ENCODE measurements around the gene CPNE6.

The CPNE6 gene

DNA sequence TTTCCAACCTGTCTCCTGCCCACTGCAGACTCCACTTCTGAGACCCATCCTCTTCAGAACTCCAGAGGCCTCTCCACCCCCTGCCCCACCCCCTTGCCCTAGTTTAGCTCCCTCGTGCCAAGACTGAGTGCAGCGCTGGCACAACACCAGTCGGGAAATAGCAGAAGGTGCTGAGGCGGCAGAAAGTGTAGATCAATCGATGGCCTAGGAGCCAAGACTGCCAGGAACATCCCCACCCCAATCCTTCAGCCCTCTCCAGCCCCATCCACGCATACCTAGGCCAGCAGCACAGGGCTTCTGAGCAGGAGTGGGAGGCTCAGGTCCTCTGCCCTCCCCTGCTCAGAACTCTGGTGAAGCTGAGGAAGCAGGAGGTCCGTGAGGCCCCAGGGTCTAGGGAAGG lies 1.1 kb downstream of the CPNE6 start:
- no peak overlapping the region for H3K4me3 Mint-ChIP-seq
- H3K36me3 Mint-ChIP-seq = no peaks in the 10 kb centered on the region
- H3K27me3 Mint-ChIP-seq = peaks cover 4% of the 10 kb centered on the region
- H3K4me1 Mint-ChIP-seq (ENCODE audit: low read depth) = peaks cover 8% of the 10 kb centered on the region
- no peaks in the 10 kb centered on the region for H3K9me3 Mint-ChIP-seq (ENCODE audit: low read depth)
- H3K27ac Mint-ChIP-seq = no peak overlapping the region

DNA sequence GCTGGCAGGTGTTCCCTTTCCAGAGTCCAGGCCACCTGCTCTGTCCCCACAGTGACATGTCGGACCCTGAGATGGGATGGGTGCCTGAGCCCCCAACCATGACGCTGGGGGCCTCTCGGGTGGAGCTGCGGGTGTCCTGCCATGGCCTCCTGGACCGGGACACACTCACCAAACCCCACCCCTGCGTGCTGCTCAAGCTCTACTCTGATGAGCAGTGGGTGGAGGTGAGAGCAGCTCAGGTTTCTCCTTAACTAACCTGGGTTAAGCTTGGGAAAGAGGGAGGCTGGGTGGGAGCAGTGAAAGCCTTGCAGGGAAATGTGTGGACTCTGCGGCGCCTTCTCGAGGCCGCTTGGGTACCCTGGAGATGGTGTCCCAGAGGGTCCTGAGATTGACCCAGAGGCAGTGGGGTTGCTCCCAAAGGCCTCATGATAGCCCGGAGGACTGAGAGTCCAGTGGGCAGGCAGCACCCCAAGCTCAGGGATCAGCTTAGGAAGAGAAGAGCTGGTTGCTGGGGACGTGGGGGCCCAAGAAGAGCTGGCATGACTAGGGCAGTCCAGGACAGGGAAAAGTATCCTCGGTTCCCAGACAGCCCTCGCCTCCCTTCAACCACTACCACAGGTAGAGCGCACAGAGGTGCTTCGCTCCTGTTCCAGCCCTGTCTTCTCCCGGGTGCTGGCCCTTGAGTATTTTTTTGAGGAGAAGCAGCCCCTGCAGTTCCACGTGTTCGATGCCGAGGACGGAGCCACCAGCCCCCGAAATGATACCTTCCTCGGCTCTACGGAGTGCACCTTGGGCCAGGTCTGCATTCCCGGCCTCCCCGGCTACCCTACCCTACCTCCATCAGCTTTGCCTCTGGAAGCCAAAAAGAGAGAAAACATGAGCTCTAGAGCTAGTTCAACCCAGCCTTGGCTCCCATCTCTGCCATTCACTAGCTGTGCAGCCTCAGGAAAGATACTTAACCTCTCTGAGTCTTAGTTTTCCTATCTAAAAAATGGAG lies 1.8 kb downstream of the CPNE6 start:
- H3K9me3 Mint-ChIP-seq (ENCODE audit: low read depth) = no peaks in the 10 kb centered on the region
- H3K27ac Mint-ChIP-seq = no peak overlapping the region
- peaks cover 4% of the 10 kb centered on the region for H3K27me3 Mint-ChIP-seq
- no peak overlapping the region for H3K4me3 Mint-ChIP-seq
- H3K36me3 Mint-ChIP-seq = no peaks in the 10 kb centered on the region
- peaks cover 8% of the 10 kb centered on the region for H3K4me1 Mint-ChIP-seq (ENCODE audit: low read depth)

DNA sequence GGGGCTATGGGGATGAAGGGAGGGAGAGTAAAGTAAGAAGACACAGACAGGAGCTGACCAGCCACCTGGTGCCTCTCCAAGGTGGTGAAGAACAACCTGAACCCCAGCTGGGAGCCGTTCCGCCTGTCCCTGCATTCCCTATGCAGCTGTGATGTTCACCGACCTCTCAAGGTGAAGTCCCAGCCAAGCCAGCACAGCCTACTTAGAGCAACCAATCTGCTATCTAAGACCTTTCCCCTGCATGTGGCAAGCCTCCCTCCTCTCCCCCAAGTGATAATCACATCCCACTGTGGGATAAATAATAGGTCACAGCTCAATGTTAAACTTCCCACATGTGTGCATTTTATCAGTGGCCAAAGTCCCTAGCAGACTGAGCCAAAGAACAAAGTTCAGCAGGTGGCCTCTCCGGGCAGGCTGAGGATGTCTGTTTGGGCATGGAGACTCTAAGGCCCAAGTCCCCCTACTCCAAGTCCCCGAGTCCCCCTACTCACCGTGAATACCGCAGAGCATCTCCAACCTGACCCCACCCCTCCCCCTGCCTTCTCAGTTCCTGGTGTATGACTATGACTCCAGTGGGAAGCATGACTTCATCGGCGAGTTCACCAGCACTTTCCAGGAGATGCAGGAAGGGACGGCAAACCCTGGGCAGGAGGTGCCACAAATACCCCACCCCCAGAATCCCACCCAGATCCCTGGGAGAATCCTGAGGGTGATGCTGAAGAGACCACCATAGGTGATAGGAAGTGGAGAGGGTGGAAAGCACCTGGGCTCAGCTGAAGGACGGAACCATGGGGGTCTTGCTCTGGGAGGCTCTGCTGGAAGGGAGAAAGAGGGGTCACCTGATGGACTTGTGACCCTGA lies 3.5 kb downstream of the CPNE6 start:
- Mint-ChIP-seq H3K36me3 (no peaks in the 10 kb centered on the region), H3K27ac (no peak overlapping the region), H3K9me3 (ENCODE audit: low read depth) (no peaks in the 10 kb centered on the region), H3K27me3 (peaks cover 4% of the 10 kb centered on the region), H3K4me1 (ENCODE audit: low read depth) (peaks cover 11% of the 10 kb centered on the region), H3K4me3 (no peak overlapping the region)

DNA sequence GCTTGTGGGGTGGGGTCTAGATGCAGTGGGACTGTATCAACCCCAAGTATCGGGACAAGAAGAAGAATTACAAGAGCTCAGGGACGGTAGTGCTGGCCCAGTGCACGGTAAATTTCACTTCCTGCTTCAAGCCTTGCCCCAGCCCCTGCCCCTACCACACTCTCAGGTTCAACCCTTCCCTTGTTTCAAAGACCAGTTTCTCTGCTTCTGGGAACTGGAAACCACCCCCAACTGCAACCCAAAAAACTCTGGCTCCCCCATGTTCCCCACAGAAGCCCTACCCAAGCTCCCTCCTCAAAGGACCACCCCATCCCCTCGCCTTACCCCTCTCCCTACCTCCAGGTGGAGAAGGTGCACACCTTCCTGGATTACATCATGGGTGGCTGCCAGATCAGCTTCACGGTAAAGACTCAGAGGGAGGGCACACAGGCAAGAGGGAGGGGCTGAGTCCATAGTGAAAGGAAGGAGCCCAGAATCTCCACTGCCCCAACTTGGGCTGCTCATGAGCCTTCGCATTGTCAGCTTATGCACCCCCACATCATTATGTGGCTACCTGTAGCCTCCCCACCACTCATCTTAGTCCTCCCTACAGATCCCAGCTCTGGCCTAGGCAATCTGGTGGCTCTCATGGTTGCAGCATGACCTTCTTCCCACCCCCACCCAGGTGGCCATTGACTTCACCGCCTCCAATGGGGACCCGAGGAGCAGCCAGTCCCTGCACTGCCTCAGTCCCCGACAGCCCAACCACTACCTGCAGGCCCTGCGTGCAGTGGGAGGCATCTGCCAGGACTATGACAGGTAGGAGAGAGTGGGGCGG lies 4.3 kb downstream of the CPNE6 start:
- Mint-ChIP-seq H3K27ac (no peak overlapping the region), H3K4me3 (no peak overlapping the region), H3K9me3 (ENCODE audit: low read depth) (no peaks in the 10 kb centered on the region), H3K27me3 (peaks cover 4% of the 10 kb centered on the region), H3K4me1 (ENCODE audit: low read depth) (peaks cover 17% of the 10 kb centered on the region), H3K36me3 (no peaks in the 10 kb centered on the region)

DNA sequence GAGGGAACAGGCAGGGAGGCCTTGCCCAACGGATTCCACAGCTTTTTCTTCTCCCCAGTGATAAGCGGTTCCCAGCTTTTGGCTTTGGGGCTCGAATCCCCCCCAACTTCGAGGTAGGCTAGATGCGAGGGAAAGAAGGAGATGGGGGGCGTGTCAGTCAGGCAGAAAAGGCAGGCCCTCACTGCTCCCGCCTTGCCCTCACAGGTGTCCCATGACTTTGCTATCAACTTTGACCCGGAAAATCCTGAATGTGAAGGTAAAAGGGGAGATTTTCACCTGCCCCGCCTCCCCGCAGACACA lies 4.9 kb downstream of the CPNE6 start:
- Mint-ChIP-seq H3K36me3 (no peaks in the 10 kb centered on the region), H3K4me1 (ENCODE audit: low read depth) (peaks cover 15% of the 10 kb centered on the region), H3K4me3 (no peak overlapping the region), H3K27me3 (no peaks in the 10 kb centered on the region), H3K27ac (no peak overlapping the region), H3K9me3 (ENCODE audit: low read depth) (no peaks in the 10 kb centered on the region)

DNA sequence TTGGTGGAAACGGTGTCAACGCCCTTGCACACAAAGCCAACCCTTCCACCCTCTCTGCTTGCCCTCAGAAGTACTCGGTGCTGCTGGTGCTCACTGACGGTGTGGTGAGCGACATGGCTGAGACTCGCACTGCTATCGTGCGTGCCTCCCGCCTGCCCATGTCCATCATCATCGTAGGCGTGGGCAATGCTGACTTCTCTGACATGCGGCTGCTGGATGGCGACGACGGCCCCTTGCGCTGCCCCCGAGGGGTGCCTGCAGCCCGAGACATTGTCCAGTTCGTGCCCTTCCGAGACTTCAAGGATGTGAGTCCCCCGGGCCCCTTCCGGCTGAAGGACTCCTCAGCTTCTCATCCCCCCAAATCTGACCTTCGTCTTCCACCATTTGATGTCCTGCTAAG lies 5.7 kb downstream of the CPNE6 start:
- no peak overlapping the region for H3K27ac Mint-ChIP-seq
- H3K4me1 Mint-ChIP-seq (ENCODE audit: low read depth) = peaks cover 18% of the 10 kb centered on the region
- no peaks in the 10 kb centered on the region for H3K27me3 Mint-ChIP-seq
- no peaks in the 10 kb centered on the region for H3K9me3 Mint-ChIP-seq (ENCODE audit: low read depth)
- no peak overlapping the region for H3K4me3 Mint-ChIP-seq
- no peaks in the 10 kb centered on the region for H3K36me3 Mint-ChIP-seq

DNA sequence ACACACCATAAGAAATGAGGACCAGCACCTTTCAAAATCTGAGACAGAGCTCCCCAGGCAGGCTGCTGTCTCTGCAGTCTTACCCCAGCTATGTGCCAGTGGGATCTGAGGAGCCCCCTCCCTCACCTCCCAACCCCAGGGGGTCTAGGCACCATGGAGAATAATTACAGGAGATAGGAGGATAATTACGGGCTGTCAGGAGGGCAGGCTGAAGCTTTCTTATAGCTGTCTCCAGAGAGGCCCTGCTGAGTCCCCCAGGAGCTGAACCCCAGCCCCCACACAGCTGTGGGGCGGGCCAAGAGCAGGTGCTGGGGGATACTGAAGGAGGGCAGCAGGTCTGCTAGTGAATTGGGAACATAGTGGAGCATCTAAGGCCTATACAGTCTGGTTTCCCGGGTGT lies 6.8 kb downstream of the CPNE6 start:
- no peak overlapping the region for H3K27ac Mint-ChIP-seq
- peaks cover 20% of the 10 kb centered on the region for H3K4me1 Mint-ChIP-seq (ENCODE audit: low read depth)

DNA sequence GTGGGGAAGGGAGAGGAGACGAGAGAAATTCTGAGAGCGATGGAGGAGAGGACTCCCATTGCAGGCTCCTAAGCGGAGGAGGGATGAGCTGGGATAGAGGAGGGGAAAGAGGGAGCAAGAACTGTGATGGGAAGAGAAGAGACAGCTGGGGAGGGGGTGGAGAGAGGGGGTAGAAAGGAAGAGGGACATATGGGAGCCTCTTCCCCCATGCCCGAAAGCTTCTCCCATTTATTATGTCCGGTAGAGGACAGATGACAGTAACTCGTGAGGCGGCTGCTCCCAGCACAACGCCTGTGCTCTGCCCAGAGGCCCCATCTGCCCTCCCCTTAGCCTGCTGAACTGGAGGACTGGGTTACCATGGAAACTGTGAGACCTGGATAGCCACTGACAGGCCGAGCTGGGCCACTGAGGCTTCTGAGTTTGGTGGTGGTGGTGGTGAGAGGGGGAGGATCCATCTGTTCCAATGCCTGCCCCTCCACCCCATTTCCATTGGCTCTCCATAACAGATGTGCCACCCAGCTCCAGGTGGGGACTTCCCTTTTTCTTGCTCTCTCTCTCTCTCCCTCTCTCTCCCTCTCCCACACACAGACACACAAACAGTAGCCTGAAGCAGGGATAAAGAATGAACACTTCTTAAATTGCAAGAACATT lies 8.3 kb downstream of the CPNE6 start:
- Mint-ChIP-seq H3K27me3 (no peaks in the 10 kb centered on the region), H3K27ac (no peak overlapping the region), H3K4me1 (ENCODE audit: low read depth) (peaks cover 20% of the 10 kb centered on the region), H3K36me3 (no peaks in the 10 kb centered on the region), H3K9me3 (ENCODE audit: low read depth) (no peaks in the 10 kb centered on the region), H3K4me3 (peak overlapping the region; percentile 17)

More for the DNA sequence above, 6.8 kb downstream of the CPNE6 start:
- no peaks in the 10 kb centered on the region for H3K27me3 Mint-ChIP-seq
- no peaks in the 10 kb centered on the region for H3K9me3 Mint-ChIP-seq (ENCODE audit: low read depth)
- H3K36me3 Mint-ChIP-seq = no peaks in the 10 kb centered on the region
- H3K4me3 Mint-ChIP-seq = no peak overlapping the region

DNA sequence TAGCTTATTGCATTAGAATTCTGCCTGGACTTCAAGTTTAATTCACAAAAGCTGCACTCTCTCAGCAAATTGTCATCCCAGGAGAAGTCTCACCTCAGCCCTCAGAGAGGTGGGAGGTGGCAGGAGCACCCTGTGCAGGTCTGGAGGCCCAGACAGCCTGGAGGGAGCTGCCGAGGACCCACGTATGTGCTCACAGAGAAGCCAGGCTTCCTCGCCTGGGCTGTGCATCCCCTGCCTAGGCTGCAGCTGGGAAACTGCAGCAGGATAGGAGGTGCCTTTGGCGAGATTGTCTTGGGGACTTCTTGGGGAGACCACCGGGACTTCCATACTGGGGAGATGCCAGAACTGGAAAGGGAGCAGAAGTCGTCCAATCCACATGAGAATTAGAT lies 8.8 kb downstream of the CPNE6 start:
- Mint-ChIP-seq H3K9me3 (ENCODE audit: low read depth) (no peaks in the 10 kb centered on the region), H3K4me1 (ENCODE audit: low read depth) (peaks cover 20% of the 10 kb centered on the region), H3K36me3 (no peaks in the 10 kb centered on the region), H3K4me3 (peak overlapping the region; percentile 85), H3K27ac (peak overlapping the region; percentile 68), H3K27me3 (no peaks in the 10 kb centered on the region)

DNA sequence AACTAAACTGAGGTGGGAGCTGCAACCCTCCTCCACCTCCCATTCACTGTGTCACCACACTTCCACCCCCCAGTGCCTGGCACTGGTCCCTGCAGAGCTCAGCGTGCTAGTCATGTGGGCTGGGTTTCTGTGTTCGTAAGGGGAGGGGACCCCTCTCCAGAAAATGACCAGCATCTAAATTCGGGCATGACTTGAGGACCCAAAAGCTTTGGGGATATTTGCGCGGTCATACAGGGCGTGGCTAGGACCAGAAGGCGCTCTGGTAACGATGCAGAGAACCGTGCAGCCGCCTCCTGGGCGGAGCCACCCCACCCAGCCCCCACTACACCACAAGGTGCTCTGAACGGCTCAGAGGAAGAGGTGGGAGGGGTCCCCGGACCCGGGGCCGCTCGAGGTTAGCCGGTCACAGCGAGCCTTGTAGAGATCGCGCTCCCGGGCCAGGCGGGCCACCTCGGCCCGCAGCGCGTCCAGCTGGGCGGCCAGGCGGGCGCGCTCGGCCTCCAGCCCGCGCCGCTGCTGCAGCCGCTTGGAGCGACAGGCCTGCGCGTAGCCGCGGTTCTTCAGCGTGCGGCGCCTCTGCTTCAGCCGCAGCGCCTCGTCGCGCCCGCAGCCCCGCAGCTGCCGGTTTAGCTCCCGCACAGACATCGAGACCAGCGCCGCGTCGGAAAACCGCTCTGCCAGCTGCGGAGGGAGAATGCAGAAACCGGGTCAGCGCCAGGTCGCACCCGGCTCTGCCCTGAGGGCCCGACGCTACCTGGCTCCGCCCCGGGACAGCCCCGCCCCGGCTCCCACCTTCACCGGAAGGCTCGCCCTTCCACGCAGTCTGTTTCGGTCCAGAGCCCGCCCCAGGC lies 9.8 kb downstream of the CPNE6 start:
- peaks cover 20% of the 10 kb centered on the region for H3K4me1 Mint-ChIP-seq (ENCODE audit: low read depth)
- H3K27me3 Mint-ChIP-seq = no peaks in the 10 kb centered on the region
- no peaks in the 10 kb centered on the region for H3K36me3 Mint-ChIP-seq
- peak overlapping the region; percentile 85 for H3K4me3 Mint-ChIP-seq
- no peaks in the 10 kb centered on the region for H3K9me3 Mint-ChIP-seq (ENCODE audit: low read depth)
- peak overlapping the region; percentile 68 for H3K27ac Mint-ChIP-seq

DNA sequence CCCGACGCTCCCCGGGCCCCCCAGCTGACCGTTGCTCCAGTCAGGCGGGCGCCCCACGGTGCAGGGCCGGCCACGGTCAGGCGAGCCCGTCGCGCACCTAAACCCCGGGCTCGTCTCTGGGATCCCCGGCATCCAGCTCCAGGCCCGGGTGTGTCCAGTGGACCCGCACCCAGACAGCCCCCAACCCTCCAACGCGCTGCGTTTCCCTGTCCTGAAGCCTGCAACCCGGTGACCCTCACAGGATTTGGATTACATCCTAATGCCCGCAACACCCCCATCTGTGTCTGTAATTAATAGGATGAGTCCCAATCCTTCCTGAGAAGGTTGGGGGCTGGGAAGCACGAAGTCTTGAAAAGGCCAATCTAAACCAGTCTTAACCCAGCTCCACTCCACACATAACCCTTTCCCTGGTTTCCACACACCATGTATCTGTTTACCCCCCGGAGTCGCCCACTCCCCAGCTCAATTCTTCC lies 10.4 kb downstream of the CPNE6 start:
- H3K27me3 Mint-ChIP-seq = no peaks in the 10 kb centered on the region
- H3K36me3 Mint-ChIP-seq = no peaks in the 10 kb centered on the region
- no peaks in the 10 kb centered on the region for H3K9me3 Mint-ChIP-seq (ENCODE audit: low read depth)
- peak overlapping the region; percentile 50 for H3K27ac Mint-ChIP-seq
- H3K4me3 Mint-ChIP-seq = peak overlapping the region; percentile 84
- H3K4me1 Mint-ChIP-seq (ENCODE audit: low read depth) = peaks cover 20% of the 10 kb centered on the region

DNA sequence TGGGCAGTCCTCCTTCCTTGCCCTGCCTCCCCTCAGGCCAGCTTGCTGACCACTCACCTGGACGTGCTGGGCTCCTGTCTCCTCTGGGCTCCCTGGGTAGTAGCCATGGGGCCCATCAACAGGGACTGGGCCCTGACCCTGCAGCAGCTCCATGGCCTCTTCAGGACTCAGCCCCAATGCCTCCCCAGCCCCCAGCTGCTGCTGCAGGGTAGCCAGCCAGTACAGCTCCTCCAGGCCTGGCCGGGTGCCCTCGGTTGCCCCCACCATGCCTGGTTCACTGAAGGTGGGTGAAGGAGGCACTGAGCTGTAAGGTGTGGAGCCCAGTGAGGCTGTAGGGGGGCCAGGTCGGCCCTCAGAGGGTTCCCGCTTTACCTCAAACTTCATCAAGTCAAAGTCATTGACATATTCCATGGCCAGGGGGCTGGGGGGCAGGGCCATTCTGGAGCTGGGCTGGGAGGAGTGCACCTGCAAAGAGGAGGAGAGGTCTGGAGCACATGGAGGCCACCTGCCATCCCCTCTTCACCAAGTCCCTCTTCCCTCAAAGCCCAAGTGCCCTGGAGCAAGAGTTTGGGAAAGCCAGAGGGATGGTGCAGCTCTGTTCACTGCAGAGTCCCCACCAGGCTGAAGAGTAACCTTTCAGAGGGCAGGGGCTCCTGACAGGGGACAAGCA lies 11.2 kb downstream of the CPNE6 start:
- Mint-ChIP-seq H3K4me1 (ENCODE audit: low read depth) (peaks cover 20% of the 10 kb centered on the region), H3K36me3 (no peaks in the 10 kb centered on the region), H3K27ac (no peak overlapping the region), H3K9me3 (ENCODE audit: low read depth) (no peaks in the 10 kb centered on the region), H3K27me3 (no peaks in the 10 kb centered on the region), H3K4me3 (peak overlapping the region; percentile 84)

DNA sequence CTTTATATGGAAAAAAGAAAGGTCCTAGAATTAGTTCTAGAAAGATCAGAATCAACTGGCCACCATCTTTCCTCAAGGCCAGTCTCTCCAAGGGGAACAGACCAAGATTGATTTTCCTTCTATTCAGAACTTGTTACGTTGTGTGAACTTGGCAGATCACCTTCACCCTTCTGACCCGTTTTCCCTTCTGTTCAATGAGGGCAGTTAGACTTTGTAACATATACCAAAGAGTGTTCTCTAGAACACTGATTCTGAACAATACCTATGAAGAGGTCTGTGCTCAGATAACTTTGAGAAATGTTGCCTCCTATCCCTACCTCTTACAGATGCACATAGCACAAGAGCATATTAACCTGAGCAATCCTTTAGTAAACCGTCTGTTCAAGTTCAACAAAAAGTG lies 12.1 kb downstream of the CPNE6 start:
- Mint-ChIP-seq H3K4me3 (no peak overlapping the region), H3K27me3 (no peaks in the 10 kb centered on the region), H3K27ac (no peak overlapping the region), H3K9me3 (ENCODE audit: low read depth) (no peaks in the 10 kb centered on the region), H3K36me3 (no peaks in the 10 kb centered on the region), H3K4me1 (ENCODE audit: low read depth) (peaks cover 20% of the 10 kb centered on the region)

Data from activated naive CD8-positive, alpha-beta T cell (primary cell).